Measurements from ENCODE around the gene FLOT1.

GRCh38 chr6:30686908-30687658 is 55.4 kb downstream of the FLOT1 start:
- TF ChIP-seq CTCF (IDR thresholded peaks at IDR 0.05) (no peak), POLR2A (IDR thresholded peaks at IDR 0.05) (no peak)
